Raji (cell line): ENCODE data around the gene SEMA6D.

ENCODE experiments used
- POLR2A ChIP-seq: IDR thresholded peaks from 2 replicates; pipeline ENCODE4 v1.6.1; 2011; ENCODE audit warnings: low read depth, low read length, control low read depth; ENCODE audit not compliant: insufficient read depth

Gene SEMA6D

DNA sequence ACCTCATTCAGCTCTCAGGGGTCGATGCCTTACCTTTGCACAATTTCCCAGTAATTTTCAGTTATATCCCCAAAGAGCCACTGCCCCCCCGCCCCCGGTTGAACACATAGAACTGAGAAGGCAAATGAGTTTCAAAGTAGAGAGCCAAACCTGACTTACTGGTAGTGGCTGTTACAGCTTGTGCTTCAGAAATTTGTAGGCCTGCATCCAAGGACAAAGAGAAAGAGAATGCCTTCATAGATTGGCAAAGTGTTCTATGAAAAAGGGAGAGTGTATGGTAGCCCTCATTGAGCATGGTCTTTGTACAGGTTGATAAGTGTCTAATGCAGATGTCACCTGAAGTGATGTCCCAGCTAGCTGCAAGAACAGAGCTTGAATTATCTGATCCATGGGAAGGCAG lies 13.9 kb downstream of the SEMA6D start:
- no peak for TF ChIP-seq POLR2A

- TF ChIP-seq POLR2A = no peak
Measured at GRCh38 chr15:47732248-47732647, 14.9 kb downstream of the SEMA6D start.

DNA sequence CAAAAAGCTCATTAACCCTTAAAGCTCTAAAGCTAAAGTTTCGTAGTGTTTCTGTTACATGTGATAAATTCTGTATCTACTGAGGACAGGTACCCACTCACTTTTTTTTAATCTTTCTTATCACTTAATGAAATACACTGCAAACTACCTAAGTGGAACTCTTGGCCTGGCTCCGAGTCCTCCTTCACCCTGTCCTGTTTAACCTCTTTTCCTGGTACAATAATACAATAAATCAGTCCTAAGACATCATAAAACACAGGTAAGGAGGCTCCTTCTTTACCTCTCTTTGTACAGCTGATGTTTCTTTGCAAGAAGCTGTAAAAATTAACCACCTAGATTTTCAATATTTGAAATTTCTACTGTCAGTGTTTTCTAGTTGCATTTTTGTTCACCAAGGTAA lies 15.8 kb downstream of the SEMA6D start:
- no peak for TF ChIP-seq POLR2A

GRCh38 chr15:47736143-47736786 lies 19.0 kb downstream of the SEMA6D start:
- TF ChIP-seq POLR2A = no peak

GRCh38 chr15:47737477-47737876 lies 20.2 kb downstream of the SEMA6D start:
- no peak for TF ChIP-seq POLR2A

GRCh38 chr15:47741082-47741481 lies 23.8 kb downstream of the SEMA6D start:
- no peak for TF ChIP-seq POLR2A

DNA sequence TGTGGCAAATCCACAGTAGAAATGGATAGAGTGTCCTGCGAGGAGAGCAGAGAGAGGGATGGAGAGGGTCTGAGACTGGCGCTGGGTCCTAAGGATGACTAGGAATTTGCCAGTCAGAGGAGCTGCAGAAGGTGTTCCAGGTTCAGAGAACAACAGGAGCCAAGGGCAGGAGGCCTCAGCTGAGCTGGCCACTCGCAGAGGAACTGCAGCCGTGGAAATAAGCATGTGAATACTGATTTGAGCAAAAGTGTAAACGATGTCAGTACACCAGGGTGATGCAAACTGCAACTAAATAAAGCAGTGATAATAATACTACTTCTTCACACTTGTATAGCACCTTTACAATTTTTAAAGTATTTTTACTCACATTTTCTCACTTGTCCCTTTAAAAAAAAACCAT lies 24.6 kb downstream of the SEMA6D start:
- no peak for TF ChIP-seq POLR2A

- TF ChIP-seq POLR2A = no peak
Measured at GRCh38 chr15:47742334-47742733, 25.0 kb downstream of the SEMA6D start.

- no peak for TF ChIP-seq POLR2A
Measured at GRCh38 chr15:47742742-47743141, 25.4 kb downstream of the SEMA6D start.

DNA sequence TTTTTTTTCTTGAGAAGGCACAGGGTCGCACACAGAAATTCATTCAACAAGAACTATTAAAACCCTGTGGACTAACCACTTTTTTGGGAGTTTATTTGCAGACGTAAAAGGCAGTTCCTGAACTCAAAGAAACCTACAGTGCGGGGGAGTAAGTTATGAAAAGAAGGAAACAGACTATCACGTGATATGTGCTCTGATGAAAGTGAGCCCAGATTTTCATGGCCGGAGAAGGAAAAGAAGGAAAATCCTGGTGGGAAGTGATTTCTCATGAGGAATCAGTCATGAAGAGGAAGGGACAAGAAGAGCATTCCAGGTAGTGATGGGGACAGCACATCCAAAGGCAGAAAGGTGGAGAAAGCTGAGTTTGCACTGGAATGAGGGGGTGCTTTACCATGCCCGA lies 26.1 kb downstream of the SEMA6D start:
- no peak for TF ChIP-seq POLR2A

DNA sequence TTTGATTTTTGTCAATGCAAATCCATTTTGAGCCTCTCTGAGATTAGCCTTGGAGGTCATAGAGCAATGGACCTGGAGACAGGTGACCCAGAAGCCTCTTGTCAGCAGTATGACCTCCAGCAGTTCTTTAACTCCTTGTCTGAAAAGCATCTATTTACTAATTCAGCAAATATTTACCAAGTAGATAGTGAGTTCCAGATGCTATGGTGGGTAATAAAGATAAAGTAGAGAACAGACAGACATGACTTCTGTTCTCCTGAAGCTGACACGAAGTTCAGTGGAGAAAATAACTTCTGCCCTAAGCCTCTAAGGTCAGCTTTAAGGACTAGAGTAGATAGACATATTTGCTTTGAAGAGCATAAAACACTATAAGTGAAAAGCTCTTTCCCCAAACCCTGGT lies 26.6 kb downstream of the SEMA6D start:
- no peak for TF ChIP-seq POLR2A

DNA sequence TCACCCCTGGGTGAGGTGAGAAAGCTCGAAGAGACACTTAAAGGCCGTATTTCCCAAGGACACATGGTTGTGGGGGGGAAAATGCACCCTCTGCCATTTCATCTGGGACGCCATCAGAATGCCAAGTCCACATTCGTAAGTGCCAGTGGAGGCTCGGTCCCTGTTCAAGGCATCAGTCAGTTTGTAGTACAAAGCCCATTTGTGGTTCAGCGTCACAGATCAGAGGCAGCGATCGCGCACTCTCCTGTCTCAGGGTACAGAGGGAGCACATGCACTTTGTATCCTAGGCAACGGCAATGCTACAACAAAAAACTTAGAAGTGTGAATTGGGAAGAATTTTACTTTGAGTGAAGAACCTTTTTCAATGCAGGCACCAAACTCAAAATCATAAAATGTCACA lies 27.2 kb downstream of the SEMA6D start:
- no peak for TF ChIP-seq POLR2A

- no peak for TF ChIP-seq POLR2A
Measured at GRCh38 chr15:47744973-47745372, 27.7 kb downstream of the SEMA6D start.

- TF ChIP-seq POLR2A = no peak
Measured at GRCh38 chr15:47746516-47746915, 29.2 kb downstream of the SEMA6D start.

DNA sequence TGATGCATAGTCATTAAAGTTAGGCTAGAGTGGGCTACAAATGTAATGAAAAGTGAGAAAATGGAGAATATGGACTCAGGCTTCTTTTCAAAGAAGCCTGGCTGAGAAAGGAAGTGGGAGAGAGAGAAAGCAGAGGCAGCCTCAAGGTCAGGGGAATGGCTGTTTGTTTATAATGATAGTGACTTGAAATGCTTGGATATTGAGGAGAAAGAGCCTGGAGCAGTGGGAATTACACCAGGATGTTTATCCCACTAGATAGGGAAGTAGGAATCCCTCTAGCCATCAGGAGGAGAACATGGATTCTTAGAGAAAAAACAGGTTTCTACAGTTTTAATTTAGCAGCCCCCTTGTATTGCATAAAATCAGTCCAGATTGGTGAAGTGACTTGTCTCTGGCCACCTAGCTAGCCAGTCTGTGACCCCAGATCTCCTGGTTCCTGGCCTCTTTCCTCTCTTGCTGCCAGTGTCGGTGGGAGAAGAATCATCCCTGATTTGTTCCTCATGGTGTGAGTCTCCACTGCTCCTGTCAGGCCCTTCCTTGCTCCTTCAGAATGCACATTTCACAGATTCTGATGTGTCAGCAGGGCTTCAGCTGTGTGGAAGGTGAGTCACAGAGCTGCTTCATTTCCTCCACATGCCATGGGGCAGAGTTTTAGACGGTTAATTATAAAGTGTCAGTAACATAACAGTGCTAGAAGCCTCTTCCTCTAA lies 32.9 kb downstream of the SEMA6D start:
- no peak for TF ChIP-seq POLR2A

DNA sequence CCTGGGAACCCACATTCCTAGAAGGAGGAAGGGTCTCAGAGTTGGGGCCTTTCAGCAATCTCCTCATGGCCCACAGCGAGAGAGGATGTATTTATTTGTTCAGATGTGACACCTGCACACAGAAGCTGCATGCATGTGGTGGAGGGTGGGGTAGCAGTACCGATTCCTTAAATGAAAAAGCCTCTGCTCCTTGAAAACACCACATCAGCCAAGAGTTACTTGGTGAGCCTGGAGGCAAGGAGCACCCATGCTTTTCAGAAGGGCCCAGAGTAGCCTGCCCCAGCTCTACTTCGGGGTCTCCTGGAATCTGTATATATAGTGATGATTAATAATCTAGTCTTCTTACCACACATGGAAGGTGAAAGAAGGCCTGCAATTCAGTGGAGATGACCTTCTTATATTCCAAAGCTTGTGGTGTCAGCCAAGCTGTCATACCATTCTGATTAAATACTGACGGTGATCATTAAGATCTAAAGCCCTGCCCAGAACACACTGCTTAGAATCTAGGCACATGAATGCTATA lies 33.5 kb downstream of the SEMA6D start:
- TF ChIP-seq POLR2A = no peak
